K562 (cell line): ENCODE data around the gene LRRIQ4. TPM values are rescaled to one million over a fixed set of nuclear protein-coding genes. Genes with fewer than 3 reads are reported as not detected.

ENCODE experiments used
- ATF2 ChIP-seq: sonication (generic); formaldehyde crosslinking; IDR thresholded peaks from 2 replicates; pipeline ENCODE4 v1.8.1; 2022; ENCODE audit warnings: missing genetic modification reagents
- CBFA2T2 ChIP-seq: fragments of 450-650 bp; conservative IDR thresholded peaks from 2 replicates; pipeline ENCODE4 v1.6.1; 2017; ENCODE audit warnings: mild to moderate bottlenecking
- CLOCK ChIP-seq: fragments of 250-450 bp; sonication (Bioruptor Pico); IDR thresholded peaks from 2 replicates; pipeline ENCODE4 v1.4.0; 2020; ENCODE audit warnings: mild to moderate bottlenecking, moderate library complexity, borderline replicate concordance
- DPF2 ChIP-seq: fragments of 450-650 bp; IDR thresholded peaks from 2 replicates; pipeline ENCODE4 v1.6.1; 2016
- HDAC3 ChIP-seq: fragments of 450-650 bp; IDR thresholded peaks from 2 replicates; pipeline ENCODE4 v1.6.1; 2018; ENCODE audit warnings: borderline replicate concordance, mild to moderate bottlenecking, moderate library complexity; ENCODE audit not compliant: partially characterized antibody
- HDAC8 ChIP-seq: fragments of 450-650 bp; IDR thresholded peaks from 2 replicates; pipeline ENCODE4 v1.6.1; 2016; ENCODE audit warnings: mild to moderate bottlenecking, missing genetic modification characterization, moderate library complexity, missing compliant biosample characterization
- JUND ChIP-seq, 2 experiments: IDR thresholded peaks; 2 replicates in 1 of 2; 3 replicates in 1 of 2; pipeline ENCODE4 v1.6.1; 2011; ENCODE audit warnings: borderline replicate concordance in 2 of 2, low read depth in 2 of 2, low read length in 2 of 2, improper control_type of control experiment in 1 of 2, missing biosample characterization in 1 of 2, missing genetic modification characterization in 1 of 2, missing genetic modification reagents in 1 of 2
- KAT7 ChIP-seq: sonication (generic); formaldehyde crosslinking; IDR thresholded peaks from 2 replicates; pipeline ENCODE4 v1.8.0; 2022; ENCODE audit warnings: missing genetic modification reagents, mild to moderate bottlenecking, borderline replicate concordance
- MCM7 ChIP-seq, 2 experiments: fragments of 450-650 bp; IDR thresholded peaks; 2 replicates each; pipeline ENCODE4 v1.6.1; 2016 to 2018
- NRF1 ChIP-seq, 2 experiments: fragments of 450-650 bp; IDR thresholded peaks in 1 of 2; conservative IDR thresholded peaks in 1 of 2; 2 replicates each; pipeline ENCODE4 v1.6.1; 2014; ENCODE audit warnings: mild to moderate bottlenecking in 2 of 2
- SMAD3 ChIP-seq: fragments of 450-650 bp; formaldehyde crosslinking; conservative IDR thresholded peaks from 2 replicates; pipeline ENCODE4 v1.4.0; 2020; ENCODE audit warnings: mild to moderate bottlenecking
- SNRNP70 ChIP-seq: fragments of 200-400 bp; formaldehyde crosslinking; optimal IDR thresholded peaks from 2 replicates; pipeline ENCODE3; 2017; ENCODE audit warnings: low read depth, low read length
- SPI1 ChIP-seq: IDR thresholded peaks from 2 replicates; pipeline ENCODE4 v1.6.1; 2011; ENCODE audit warnings: low read depth, low read length, control low read depth, borderline replicate concordance
- TAL1 ChIP-seq: fragments of 450-650 bp; IDR thresholded peaks from 2 replicates; pipeline ENCODE4 v1.6.1; 2016; ENCODE audit warnings: mild to moderate bottlenecking
- U2AF2 ChIP-seq: fragments of 200-400 bp; formaldehyde crosslinking; optimal IDR thresholded peaks from 2 replicates; pipeline ENCODE3; 2017; ENCODE audit warnings: low read depth, mild to moderate bottlenecking, low read length
- ZBTB1 ChIP-seq: sonication (generic); formaldehyde crosslinking; IDR thresholded peaks from 2 replicates; pipeline ENCODE4 v1.8.1; 2023; ENCODE audit warnings: missing genetic modification reagents, low read depth, mild to moderate bottlenecking, borderline replicate concordance
- ZNF143 ChIP-seq: sonication (generic); formaldehyde crosslinking; IDR thresholded peaks from 2 replicates; pipeline ENCODE4 v1.9.0; 2022; ENCODE audit warnings: mild to moderate bottlenecking, missing genetic modification reagents
- ZNF644 ChIP-seq: fragments of 200-800 bp; sonication (Bioruptor generic); IDR thresholded peaks from 2 replicates; pipeline ENCODE4 v1.6.1; 2016; ENCODE audit warnings: low read depth, missing genetic modification characterization, missing compliant biosample characterization
- ZNF717 ChIP-seq: fragments of 250-450 bp; sonication (Bioruptor Pico); IDR thresholded peaks from 2 replicates; pipeline ENCODE4 v1.5.0; 2021
- ZNF785 ChIP-seq: fragments of 250-450 bp; sonication (Bioruptor Pico); IDR thresholded peaks from 2 replicates; pipeline ENCODE4 v1.4.0; 2020; ENCODE audit warnings: mild to moderate bottlenecking
- polyA plus RNA-seq, 8 experiments: library from polyadenylated mRNA; depleted of rRNA in 4 of 8; stranded (reverse) in 5 of 8; unstranded in 3 of 8; fragments of >200 nt; fragmentation: Nextera tagmentation in 2 of 8; fragmentation: Illumina TruSeq in 1 of 8; extraction: Ambion mirVana in 2 of 8; extraction: Trizol in 1 of 8; gene quantifications; 2 replicates each; pipeline versions ENCODE4 v1.2.1 to v1.2.3, GENCODE V29; 2011 to 2014; ENCODE audit warnings: inconsistent platforms in 1 of 8, missing spikeins in 1 of 8
- total RNA-seq, 7 experiments: library from RNA; depleted of rRNA in 6 of 7; stranded (reverse); fragments of >200 nt in 6 of 7; fragmentation: Illumina TruSeq in 2 of 7; extraction: Trizol in 2 of 7; gene quantifications; 2 replicates each; pipeline versions ENCODE4 v1.2.1 to v1.2.3, GENCODE V29; 2011 to 2021; ENCODE audit warnings: low replicate concordance in 1 of 7
- TF ChIP-seq, protein P1 (sequence below): fragments of 250-450 bp; sonication (Bioruptor Pico); IDR thresholded peaks from 2 replicates; pipeline ENCODE4 v1.4.0; 2020
- TF ChIP-seq, protein P2 (sequence below): sonication (generic); formaldehyde crosslinking; IDR thresholded peaks from 2 replicates; pipeline ENCODE4 v1.8.0; 2022; ENCODE audit warnings: mild to moderate bottlenecking, missing genetic modification reagents

LRRIQ4 gene
- total and polyA plus RNA-seq, 9 of the 15 experiments (the other 6 are each of a cell fraction or from before 2014, with no cell fraction given), result not detected

GRCh38 chr3:169764882-169765612, 47.6 kb upstream of the LRRIQ4 start, which contains the start of gene TERC (continued):
- TF ChIP-seq ZNF785 (CRISPR knock-in tag) (no peak), SPI1 (no peak), ZNF644 (tag) (peak; percentile 34; the same call in 1 of the 2 replicates), NRF1 (conservative IDR thresholded peaks at IDR 0.05 in 1 of 2, IDR thresholded peaks at IDR 0.05 in 1 of 2) (peak; percentile 28 to 36; a peak in 3 of 4 replicates), HDAC3 (no peak), HDAC8 (tag) (no peak), SNRNP70 (no peak), TAL1 (no peak), ZNF143 (CRISPR knock-in tag) (no peak), ZBTB1 (CRISPR knock-in tag) (no peak; the same call in 1 of the 2 replicates), CBFA2T2 (no peak), ZNF717 (CRISPR knock-in tag) (no peak), MCM7 (IDR thresholded peaks at IDR 0.05) (no peak), KAT7 (no peak), SMAD3 (no peak), CLOCK (CRISPR knock-in tag) (no peak), JUND (IDR thresholded peaks at IDR 0.05; ENCODE audit: borderline replicate concordance, low read depth, low read length) (peak; percentile 18; the same call in 1 of the 2 replicates), JUND (tag; IDR thresholded peaks at IDR 0.05; ENCODE audit: borderline replicate concordance, low read depth, low read length) (no peak), DPF2 (no peak), ATF2 (CRISPR knock-in tag) (no peak), U2AF2 (no peak)
- TF ChIP-seq, protein P1, sequence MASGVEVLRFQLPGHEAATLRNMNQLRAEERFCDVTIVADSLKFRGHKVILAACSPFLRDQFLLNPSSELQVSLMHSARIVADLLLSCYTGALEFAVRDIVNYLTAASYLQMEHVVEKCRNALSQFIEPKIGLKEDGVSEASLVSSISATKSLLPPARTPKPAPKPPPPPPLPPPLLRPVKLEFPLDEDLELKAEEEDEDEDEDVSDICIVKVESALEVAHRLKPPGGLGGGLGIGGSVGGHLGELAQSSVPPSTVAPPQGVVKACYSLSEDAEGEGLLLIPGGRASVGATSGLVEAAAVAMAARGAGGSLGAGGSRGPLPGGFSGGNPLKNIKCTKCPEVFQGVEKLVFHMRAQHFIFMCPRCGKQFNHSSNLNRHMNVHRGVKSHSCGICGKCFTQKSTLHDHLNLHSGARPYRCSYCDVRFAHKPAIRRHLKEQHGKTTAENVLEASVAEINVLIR (CRISPR knock-in tag), result no peak
- TF ChIP-seq, protein P2, sequence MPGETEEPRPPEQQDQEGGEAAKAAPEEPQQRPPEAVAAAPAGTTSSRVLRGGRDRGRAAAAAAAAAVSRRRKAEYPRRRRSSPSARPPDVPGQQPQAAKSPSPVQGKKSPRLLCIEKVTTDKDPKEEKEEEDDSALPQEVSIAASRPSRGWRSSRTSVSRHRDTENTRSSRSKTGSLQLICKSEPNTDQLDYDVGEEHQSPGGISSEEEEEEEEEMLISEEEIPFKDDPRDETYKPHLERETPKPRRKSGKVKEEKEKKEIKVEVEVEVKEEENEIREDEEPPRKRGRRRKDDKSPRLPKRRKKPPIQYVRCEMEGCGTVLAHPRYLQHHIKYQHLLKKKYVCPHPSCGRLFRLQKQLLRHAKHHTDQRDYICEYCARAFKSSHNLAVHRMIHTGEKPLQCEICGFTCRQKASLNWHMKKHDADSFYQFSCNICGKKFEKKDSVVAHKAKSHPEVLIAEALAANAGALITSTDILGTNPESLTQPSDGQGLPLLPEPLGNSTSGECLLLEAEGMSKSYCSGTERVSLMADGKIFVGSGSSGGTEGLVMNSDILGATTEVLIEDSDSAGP, result no peak
